ENCODE data around the gene SNX22.

SNX22 gene

GRCh38 chr15:64155802-64156651, 4.5 kb downstream of the SNX22 start:
- Histone ChIP-seq H3K9me3 (ENCODE audit: control insufficient read depth, low read length) (no peaks in the 10 kb centered on the region), H3K4me3 (ENCODE audit: insufficient read depth, low read depth, low read length) (no peak overlapping the region), H3K36me3 (ENCODE audit: control insufficient read depth, insufficient read depth, low read length) (peaks cover 36% of the 10 kb centered on the region), H3K4me1 (ENCODE audit: control insufficient read depth, insufficient read depth, low read length) (peaks cover 5% of the 10 kb centered on the region), H3K27me3 (ENCODE audit: control insufficient read depth, insufficient read depth, low read length, poor library complexity, severe bottlenecking) (peaks cover 25% of the 10 kb centered on the region), H3K27ac (ENCODE audit: insufficient read depth, low read depth, low read length, poor library complexity, severe bottlenecking) (no peak overlapping the region)
- WGBS, 2 experiments: 95 to 96% methylated on average over 15 of the region's 15 CpGs

GRCh38 chr15:64156652-64157331, 5.3 kb downstream of the SNX22 start:
- 95% methylated on average over 16 of the region's 16 CpGs for WGBS, 2 experiments
- Histone ChIP-seq H3K4me3 (ENCODE audit: insufficient read depth, low read depth, low read length) (no peak overlapping the region), H3K27me3 (ENCODE audit: control insufficient read depth, insufficient read depth, low read length, poor library complexity, severe bottlenecking) (peaks cover 17% of the 10 kb centered on the region), H3K27ac (ENCODE audit: insufficient read depth, low read depth, low read length, poor library complexity, severe bottlenecking) (no peak overlapping the region), H3K36me3 (ENCODE audit: control insufficient read depth, insufficient read depth, low read length) (peaks cover 36% of the 10 kb centered on the region), H3K9me3 (ENCODE audit: control insufficient read depth, low read length) (no peaks in the 10 kb centered on the region), H3K4me1 (ENCODE audit: control insufficient read depth, insufficient read depth, low read length) (peaks cover 5% of the 10 kb centered on the region)

- Histone ChIP-seq H3K27me3 (ENCODE audit: control insufficient read depth, insufficient read depth, low read length, poor library complexity, severe bottlenecking) (peaks cover 8% of the 10 kb centered on the region), H3K36me3 (ENCODE audit: control insufficient read depth, insufficient read depth, low read length) (peaks cover 36% of the 10 kb centered on the region), H3K4me3 (ENCODE audit: insufficient read depth, low read depth, low read length) (no peak overlapping the region), H3K4me1 (ENCODE audit: control insufficient read depth, insufficient read depth, low read length) (peaks cover 11% of the 10 kb centered on the region), H3K27ac (ENCODE audit: insufficient read depth, low read depth, low read length, poor library complexity, severe bottlenecking) (no peak overlapping the region), H3K9me3 (ENCODE audit: control insufficient read depth, low read length) (no peaks in the 10 kb centered on the region)
- WGBS, 2 experiments: 89 to 97% methylated on average over 1 of the region's 1 CpG
Measured at GRCh38 chr15:64157599-64158125, 6.1 kb downstream of the SNX22 start.

GRCh38 chr15:64158363-64159134, 7.0 kb downstream of the SNX22 start:
- H3K36me3 ChIP-seq (ENCODE audit: control insufficient read depth, insufficient read depth, low read length): peaks cover 36% of the 10 kb centered on the region
- WGBS, 2 experiments: 94 to 97% methylated on average over 11 of the region's 11 CpGs
- H3K9me3 ChIP-seq (ENCODE audit: control insufficient read depth, low read length): no peaks in the 10 kb centered on the region
- no peak overlapping the region for H3K4me3 ChIP-seq (ENCODE audit: insufficient read depth, low read depth, low read length)
- peaks cover 7% of the 10 kb centered on the region for H3K4me1 ChIP-seq (ENCODE audit: control insufficient read depth, insufficient read depth, low read length)
- no peak overlapping the region for H3K27ac ChIP-seq (ENCODE audit: insufficient read depth, low read depth, low read length, poor library complexity, severe bottlenecking)
- H3K27me3 ChIP-seq (ENCODE audit: control insufficient read depth, insufficient read depth, low read length, poor library complexity, severe bottlenecking): no peaks in the 10 kb centered on the region

- 82 to 84% methylated on average over 11 to 12 of the region's 12 CpGs for WGBS, 2 experiments
- Histone ChIP-seq H3K27me3 (ENCODE audit: control insufficient read depth, insufficient read depth, low read length, poor library complexity, severe bottlenecking) (no peaks in the 10 kb centered on the region), H3K9me3 (ENCODE audit: control insufficient read depth, low read length) (no peaks in the 10 kb centered on the region), H3K27ac (ENCODE audit: insufficient read depth, low read depth, low read length, poor library complexity, severe bottlenecking) (no peak overlapping the region), H3K4me1 (ENCODE audit: control insufficient read depth, insufficient read depth, low read length) (peaks cover 9% of the 10 kb centered on the region), H3K36me3 (ENCODE audit: control insufficient read depth, insufficient read depth, low read length) (peaks cover 22% of the 10 kb centered on the region), H3K4me3 (ENCODE audit: insufficient read depth, low read depth, low read length) (peak overlapping the region; percentile 79)
Measured at GRCh38 chr15:64161688-64162477, 10.4 kb downstream of the SNX22 start.

GRCh38 chr15:64162478-64162868, 10.9 kb downstream of the SNX22 start:
- Histone ChIP-seq H3K36me3 (ENCODE audit: control insufficient read depth, insufficient read depth, low read length) (peaks cover 16% of the 10 kb centered on the region), H3K4me1 (ENCODE audit: control insufficient read depth, insufficient read depth, low read length) (peaks cover 9% of the 10 kb centered on the region), H3K27ac (ENCODE audit: insufficient read depth, low read depth, low read length, poor library complexity, severe bottlenecking) (no peak overlapping the region), H3K27me3 (ENCODE audit: control insufficient read depth, insufficient read depth, low read length, poor library complexity, severe bottlenecking) (no peaks in the 10 kb centered on the region), H3K4me3 (ENCODE audit: insufficient read depth, low read depth, low read length) (peak overlapping the region; percentile 79), H3K9me3 (ENCODE audit: control insufficient read depth, low read length) (no peaks in the 10 kb centered on the region)
- WGBS, 2 experiments: 1 to 2% methylated on average over 21 of the region's 21 CpGs

- Histone ChIP-seq H3K36me3 (ENCODE audit: control insufficient read depth, insufficient read depth, low read length) (peaks cover 11% of the 10 kb centered on the region), H3K27ac (ENCODE audit: insufficient read depth, low read depth, low read length, poor library complexity, severe bottlenecking) (no peak within 1 kb of the TSS), H3K27me3 (ENCODE audit: control insufficient read depth, insufficient read depth, low read length, poor library complexity, severe bottlenecking) (no peaks in the 10 kb centered on the region), H3K4me1 (ENCODE audit: control insufficient read depth, insufficient read depth, low read length) (peaks cover 9% of the 10 kb centered on the region), H3K9me3 (ENCODE audit: control insufficient read depth, low read length) (no peaks in the 10 kb centered on the region), H3K4me3 (ENCODE audit: insufficient read depth, low read depth, low read length) (peak within 1 kb of the TSS; percentile 79)
- WGBS, 2 experiments: 2% methylated on average over 69 of the region's 69 CpGs
Measured at GRCh38 chr15:64162869-64163658, 11.5 kb downstream of the SNX22 start, which contains the start of gene PPIB. Gene PPIB (minus strand): TSS chr15:64163022. CDS start chr15:64162986, 36 bp downstream.

- Histone ChIP-seq H3K4me3 (ENCODE audit: insufficient read depth, low read depth, low read length) (no peak overlapping the region), H3K36me3 (ENCODE audit: control insufficient read depth, insufficient read depth, low read length) (peaks cover 7% of the 10 kb centered on the region), H3K4me1 (ENCODE audit: control insufficient read depth, insufficient read depth, low read length) (peaks cover 9% of the 10 kb centered on the region), H3K27me3 (ENCODE audit: control insufficient read depth, insufficient read depth, low read length, poor library complexity, severe bottlenecking) (no peaks in the 10 kb centered on the region), H3K27ac (ENCODE audit: insufficient read depth, low read depth, low read length, poor library complexity, severe bottlenecking) (no peak overlapping the region), H3K9me3 (ENCODE audit: control insufficient read depth, low read length) (no peaks in the 10 kb centered on the region)
- WGBS, 2 experiments: 78 to 79% methylated on average over 14 of the region's 14 CpGs
Measured at GRCh38 chr15:64163659-64164362, 12.3 kb downstream of the SNX22 start.

All from ectodermal cell (in vitro differentiated cells).